ENCODE results near the gene SYNJ2.
"Not testable (repeated sequence)": the region's sequence is repeated elsewhere in the genome, so short reads cannot be mapped to it uniquely, and the experiment has no call there.

SYNJ2 gene

GRCh38 chr6:157981395-157982101, at the start of gene SYNJ2:
Gene SYNJ2 (plus strand): TSS chr6:157981863. CDS start chr6:157981962, 99 bp downstream.
- DNase-seq: peak; percentile 46

- DNase-seq: no peak
Measured at GRCh38 chr6:157935786-157936185, 45.9 kb upstream of the SYNJ2 start.

- no peak for DNase-seq
Measured at GRCh38 chr6:157937318-157937717, 44.3 kb upstream of the SYNJ2 start.

GRCh38 chr6:157937916-157938315, 43.7 kb upstream of the SYNJ2 start:
- no peak for DNase-seq

GRCh38 chr6:157940375-157941036, 41.2 kb upstream of the SYNJ2 start:
- not testable (repeated sequence) for DNase-seq

GRCh38 chr6:157941101-157941863, 40.4 kb upstream of the SYNJ2 start:
- DNase-seq: no peak

- DNase-seq: no peak
Measured at GRCh38 chr6:157942351-157942750, 39.3 kb upstream of the SYNJ2 start.

GRCh38 chr6:157943249-157943963, 38.3 kb upstream of the SYNJ2 start:
- DNase-seq: no peak

GRCh38 chr6:157943964-157944283, 37.7 kb upstream of the SYNJ2 start:
- DNase-seq: no peak

- DNase-seq: no peak
Measured at GRCh38 chr6:157944983-157945931, 36.4 kb upstream of the SYNJ2 start.

GRCh38 chr6:157946053-157946617, 35.5 kb upstream of the SYNJ2 start:
- no peak for DNase-seq

GRCh38 chr6:157946865-157947532, 34.7 kb upstream of the SYNJ2 start:
- no peak for DNase-seq

- not testable (repeated sequence) for DNase-seq
Measured at GRCh38 chr6:157950899-157951298, 30.8 kb upstream of the SYNJ2 start.

GRCh38 chr6:157951828-157952227, 29.8 kb upstream of the SYNJ2 start:
- no peak for DNase-seq

- DNase-seq: no peak
Measured at GRCh38 chr6:157952861-157953351, 28.8 kb upstream of the SYNJ2 start.

- no peak for DNase-seq
Measured at GRCh38 chr6:157953580-157954091, 28.0 kb upstream of the SYNJ2 start.

- no peak for DNase-seq
Measured at GRCh38 chr6:157954150-157955117, 27.2 kb upstream of the SYNJ2 start.

- no peak for DNase-seq
Measured at GRCh38 chr6:157955675-157956074, 26.0 kb upstream of the SYNJ2 start.

GRCh38 chr6:157956171-157956730, 25.4 kb upstream of the SYNJ2 start:
- DNase-seq: no peak
